NCI-H345 (cell line): Measurements from ENCODE around the gene CHCHD6.

Experiments used
- DNase-seq: peaks from one replicate; lab custom pipeline; 2025; lab: John Stamatoyannopoulos, UW

CHCHD6 gene

GRCh38 chr3:126994661-126995245, 290.7 kb downstream of the CHCHD6 start:
- DNase-seq, result no peak

- DNase-seq, result no peak
Observed at GRCh38 chr3:126995254-126995780, 291.3 kb downstream of the CHCHD6 start.

DNA sequence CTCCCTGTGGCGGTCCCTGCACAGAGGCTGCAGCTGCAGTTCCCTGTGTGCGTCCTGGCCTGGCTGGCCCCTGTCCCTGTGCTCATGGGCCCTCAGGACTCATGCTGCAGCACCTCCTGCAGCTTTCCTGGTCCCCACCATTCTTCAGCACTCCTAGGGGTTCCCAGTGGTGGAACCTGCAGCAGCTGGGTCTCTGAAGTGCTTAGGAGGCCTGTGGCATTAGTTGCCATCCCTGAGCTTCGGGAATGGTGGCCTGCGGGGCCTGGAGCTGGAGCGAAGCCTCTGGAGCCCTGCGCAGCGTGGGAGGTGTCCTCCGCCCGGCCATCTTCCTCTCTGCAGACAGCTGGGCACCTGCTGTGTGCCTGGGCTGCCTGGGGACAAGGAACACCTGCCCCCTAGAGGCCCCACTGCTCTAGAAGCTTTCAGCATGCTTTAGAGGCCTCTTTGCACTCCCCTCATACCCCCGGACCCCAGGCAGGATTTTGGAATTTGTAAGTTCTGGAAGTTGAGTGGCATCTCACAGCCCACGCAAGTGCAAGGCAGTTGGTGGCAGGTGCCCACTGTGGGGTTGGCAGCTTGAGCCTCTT, 292.0 kb downstream of the CHCHD6 start:
- DNase-seq, result no peak

DNA sequence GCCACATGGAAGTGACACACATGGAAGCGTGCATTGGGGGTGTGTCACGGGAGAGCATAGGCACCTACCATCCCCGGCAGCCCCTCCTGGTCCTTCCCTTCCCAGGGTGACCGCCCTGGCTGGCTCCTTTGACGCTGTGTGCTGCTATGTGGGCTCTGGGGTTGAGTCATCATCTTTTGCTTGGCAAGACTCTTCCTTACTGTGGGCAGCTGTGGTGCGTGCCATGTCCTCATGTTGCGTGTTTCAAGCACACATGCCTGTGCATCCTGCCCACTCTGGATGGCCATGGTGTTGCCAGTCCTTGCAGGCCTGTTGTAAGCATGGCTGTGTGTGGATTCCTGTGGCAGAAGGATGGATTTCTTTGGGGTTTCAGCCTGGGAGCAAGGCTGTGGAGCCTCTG, 292.9 kb downstream of the CHCHD6 start:
- DNase-seq, result no peak

DNA sequence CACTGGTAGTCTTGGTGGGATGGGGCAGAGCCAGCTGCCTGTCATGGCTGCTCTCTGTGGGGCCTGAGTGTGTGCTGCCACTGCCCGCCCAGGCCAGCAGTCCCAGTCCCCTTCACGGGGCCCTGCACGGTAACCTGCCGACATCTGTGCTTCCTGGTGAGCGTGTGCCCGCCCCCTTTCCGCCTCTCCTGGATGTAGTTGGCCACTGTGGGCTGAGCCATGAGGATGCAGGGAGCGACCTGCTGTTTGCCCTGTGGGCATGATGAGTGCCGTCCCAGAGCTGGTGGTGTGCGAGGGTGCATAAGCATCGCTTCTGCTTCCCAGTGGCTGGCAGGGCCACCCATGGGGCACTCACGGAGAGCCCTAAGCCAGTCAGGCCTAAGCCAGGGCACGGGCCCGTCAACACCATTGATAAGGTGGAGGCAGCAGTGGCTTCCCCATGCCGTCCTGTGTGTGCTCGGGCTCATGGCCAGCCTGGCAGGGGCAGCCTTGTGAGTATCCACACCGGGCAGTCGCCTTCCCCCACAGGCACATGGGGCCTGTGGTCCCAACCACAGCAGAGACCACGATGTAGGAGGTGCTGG, 293.5 kb downstream of the CHCHD6 start:
- DNase-seq, result no peak

- no peak for DNase-seq
Observed at GRCh38 chr3:126998320-126998719, 294.3 kb downstream of the CHCHD6 start.

DNA sequence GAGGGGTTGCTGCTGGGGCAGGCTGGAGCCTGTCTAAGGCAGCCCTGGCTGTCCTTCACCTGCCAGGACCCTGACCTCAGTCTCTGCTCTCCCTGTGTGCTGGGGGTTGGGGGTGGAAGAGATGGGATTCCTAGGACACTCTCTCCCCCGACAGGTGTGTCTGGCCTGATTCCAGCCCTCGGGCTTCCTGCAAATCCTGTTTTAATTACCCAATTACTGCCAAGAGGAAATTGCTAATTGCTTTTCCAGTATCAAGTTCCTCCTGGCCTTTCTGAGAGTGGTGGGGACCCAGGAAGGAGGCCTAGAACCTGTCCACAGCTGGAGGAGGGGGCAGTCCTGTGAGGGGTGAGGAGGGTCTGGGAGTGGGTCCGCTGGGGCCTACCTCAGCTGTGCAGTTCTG, 294.7 kb downstream of the CHCHD6 start:
- DNase-seq, result no peak

DNA sequence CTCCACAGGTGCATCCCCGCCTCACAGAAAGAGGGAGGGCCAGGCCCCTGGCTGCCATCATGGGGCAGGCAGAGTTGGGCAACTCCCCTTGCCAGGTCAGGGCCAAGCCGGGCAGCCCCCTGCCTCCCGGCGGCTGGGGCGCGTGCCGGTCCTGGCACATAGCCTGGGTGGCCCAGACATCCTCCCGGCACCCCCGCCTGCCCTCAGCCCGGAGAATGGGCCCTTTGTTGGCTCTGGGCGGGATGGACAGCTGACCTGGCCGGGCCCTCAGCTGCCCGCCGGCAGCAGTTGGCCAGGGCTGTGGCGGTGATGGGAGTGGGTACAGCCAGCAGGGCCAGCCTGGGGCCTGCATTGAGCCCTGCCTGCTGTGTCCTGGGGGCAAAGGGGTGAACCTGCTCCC, 295.3 kb downstream of the CHCHD6 start:
- no peak for DNase-seq

DNA sequence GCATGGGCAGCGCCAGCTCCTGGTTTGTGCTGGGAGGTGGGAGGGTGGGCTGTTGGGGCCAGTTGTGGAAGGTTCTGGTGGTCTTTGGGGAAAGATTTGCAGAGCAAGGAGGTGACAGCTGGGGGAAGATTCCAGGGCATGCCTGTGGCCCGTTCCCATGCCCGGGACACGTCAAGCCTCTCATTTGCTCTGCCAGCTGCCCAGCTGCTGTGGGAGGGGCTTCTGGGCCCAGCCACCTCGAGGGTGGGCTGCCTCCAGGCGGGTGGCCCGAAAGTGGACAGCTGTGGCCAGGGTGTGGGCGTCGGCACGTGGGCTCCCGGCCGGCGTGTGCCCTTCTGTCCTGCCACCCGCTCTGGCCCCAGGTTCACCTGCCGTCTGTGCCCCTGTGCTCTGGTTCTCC, 296.1 kb downstream of the CHCHD6 start:
- no peak for DNase-seq

- DNase-seq, result no peak
Observed at GRCh38 chr3:127000761-127001160, 296.7 kb downstream of the CHCHD6 start.

- DNase-seq, result no peak
Observed at GRCh38 chr3:127001486-127002194, 297.6 kb downstream of the CHCHD6 start.

DNA sequence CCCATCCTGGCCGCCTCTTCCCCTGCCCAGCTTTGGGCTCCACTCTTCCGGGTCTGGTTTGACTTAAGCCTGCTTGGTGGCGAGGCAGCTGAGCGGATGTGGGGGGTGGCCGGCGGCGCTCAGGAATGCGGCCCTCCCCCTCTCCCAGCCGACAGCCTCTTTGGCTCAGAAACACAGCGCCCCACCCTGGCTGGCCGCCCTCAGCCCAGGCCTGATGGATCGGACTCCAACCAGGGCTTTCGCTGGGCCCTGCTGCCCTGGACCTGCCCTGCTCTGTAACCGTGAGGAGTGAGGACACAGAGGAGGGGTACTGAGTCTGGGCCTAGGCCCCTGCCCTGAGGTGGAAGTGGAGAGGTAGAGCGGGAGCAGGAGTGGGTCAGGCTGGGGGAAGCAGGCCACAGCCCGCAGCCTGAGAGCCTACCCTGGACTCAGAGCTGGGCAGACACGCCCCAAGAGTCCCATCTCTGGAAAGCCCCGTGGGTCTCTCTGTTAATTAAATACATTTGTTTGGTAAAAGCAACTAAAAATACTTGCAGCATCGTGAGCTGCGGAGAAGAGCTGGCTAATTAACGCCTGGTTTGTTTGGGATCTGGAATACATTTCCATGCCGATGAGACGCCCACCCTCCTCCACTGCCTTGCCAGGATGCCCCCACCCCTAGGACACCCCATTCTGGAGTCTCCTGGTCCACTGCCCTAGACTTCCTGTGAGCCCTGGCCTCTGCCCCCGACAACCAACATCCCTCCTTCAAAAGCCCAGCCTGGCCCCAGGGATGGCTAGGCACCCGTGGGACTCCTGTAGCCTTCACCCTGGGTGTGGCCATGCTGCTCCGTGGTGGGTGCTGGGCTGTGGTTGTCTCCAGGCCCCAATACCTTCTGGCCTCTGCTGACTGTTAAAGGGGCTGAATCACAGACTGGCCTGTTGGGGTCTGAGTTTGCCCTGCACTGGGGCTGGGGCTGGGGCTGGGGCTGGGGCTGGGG, 298.4 kb downstream of the CHCHD6 start:
- DNase-seq, result no peak

- DNase-seq, result no peak
Observed at GRCh38 chr3:127003175-127003555, 299.1 kb downstream of the CHCHD6 start.

DNA sequence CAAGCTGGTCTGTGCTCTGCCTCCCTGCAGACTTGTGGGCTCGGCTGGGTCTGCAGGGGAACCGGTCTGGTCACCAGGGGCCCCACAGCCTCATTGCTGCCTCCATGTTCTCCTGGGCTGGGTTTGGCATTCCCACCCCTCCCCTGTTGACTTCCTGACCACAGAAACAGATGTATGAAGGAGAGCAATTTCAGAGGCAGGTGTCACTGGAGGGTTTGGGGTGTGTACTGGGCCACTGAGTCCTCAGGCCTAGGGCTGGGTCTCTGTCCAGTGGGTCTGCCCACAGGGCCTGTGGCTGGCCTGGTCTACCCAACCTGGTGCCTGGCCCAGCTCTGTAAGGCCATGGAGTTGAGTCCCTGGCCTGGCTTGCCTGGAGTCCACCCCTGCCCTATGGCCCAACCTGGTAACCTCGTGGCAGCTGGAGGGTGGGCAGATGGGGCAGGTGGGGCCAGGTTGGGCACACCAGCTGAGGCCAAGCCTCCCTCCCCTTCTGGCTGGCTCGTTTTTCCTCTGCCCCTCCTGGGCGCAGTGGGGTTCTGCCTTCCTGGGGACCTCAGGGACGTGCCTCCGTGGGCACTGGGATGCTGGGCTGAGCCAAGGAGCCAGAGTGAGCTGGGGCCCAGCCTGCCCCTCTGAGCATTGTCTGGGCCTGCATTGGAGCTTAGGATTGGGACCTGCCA, 299.7 kb downstream of the CHCHD6 start:
- no peak for DNase-seq

DNA sequence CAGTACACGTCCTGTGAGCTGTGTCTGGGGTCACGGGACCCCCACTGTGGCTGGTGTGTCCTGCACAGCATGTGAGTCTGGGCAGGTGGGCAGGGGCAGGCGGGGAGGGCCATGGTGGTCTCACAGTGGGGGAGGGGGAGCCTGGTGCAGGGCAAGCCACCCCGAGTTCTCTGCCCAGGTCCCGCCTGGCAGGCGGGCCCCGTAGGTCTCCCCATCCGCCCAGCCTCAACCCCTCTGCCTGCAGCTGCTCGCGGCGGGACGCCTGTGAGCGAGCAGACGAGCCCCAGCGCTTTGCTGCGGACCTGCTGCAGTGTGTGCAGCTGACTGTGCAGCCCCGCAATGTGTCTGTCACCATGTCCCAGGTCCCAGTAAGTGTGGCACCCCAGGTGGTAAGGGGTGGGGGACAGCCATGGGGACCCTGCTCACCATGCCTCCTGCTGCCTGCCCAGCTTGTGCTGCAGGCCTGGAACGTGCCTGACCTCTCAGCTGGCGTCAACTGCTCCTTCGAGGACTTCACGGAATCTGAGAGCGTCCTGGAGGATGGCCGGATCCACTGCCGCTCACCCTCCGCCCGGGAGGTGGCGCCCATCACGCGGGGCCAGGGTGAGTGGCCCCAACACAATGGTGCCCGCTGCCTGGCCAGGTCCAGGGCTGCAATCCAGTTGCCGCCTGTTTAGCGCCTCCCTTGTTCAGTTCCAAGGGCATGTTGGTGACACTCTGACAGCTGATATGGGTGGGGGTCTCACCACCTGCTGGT, 300.8 kb downstream of the CHCHD6 start:
- no peak for DNase-seq

DNA sequence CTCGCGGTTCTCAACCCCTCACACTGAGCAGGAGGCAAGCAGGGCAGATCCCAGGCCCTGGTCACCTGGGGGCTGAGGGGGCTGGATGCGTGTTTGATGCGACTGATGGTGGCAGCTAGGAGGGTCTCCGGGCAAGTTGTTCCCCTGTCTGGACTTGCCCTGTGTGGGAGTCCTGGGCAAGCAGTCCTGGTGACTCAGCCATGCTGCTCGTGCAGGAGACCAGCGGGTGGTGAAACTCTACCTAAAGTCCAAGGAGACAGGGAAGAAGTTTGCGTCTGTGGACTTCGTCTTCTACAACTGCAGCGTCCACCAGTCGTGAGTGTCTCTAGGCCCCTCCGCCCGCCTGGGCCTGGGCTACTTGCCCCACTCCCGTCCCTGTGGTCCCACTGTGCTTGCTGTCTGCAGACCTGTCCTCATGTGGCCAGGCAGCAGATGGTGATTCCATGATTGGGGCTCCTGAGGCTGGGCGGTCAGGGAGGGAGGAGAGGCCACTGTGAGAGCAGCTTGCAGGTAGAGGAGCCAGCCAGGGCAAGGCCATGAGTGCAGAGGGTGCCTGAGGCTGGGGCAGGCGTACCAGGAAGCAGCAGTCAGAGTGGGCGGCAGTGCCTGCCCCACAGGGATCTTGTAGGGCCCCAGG, 301.9 kb downstream of the CHCHD6 start:
- no peak for DNase-seq

DNA sequence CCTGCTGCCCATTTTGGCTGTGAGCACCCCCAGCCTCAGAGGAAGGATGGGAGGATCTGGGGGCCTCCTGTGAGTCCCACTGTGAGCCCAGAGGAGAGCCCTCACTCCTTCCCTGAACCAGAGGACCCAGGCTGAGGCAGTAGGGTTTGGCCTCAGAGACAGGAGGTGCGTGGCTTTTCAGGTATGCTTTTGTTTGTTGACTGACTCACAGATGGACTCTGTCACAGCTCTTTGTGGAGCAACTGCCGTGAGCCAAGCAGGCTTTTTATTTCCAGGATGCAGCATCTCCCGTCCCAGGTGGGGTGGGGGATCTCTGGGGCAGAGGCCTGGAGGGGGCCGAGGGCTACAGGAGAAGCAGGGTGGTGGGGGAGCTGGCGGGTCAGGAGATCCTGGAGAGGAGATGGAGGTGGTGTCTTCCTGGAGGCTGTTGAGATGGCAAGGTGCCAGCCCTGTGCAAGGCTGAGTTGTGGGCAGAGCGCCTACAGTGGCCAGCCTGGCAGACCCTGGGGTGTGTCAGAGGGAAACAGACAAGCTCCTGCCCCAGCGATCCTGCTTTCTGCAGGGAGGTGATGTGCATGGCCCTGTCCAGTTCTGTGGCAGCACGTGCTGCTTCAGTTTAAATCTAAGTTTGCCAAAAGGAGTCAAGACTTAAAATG, 302.9 kb downstream of the CHCHD6 start:
- no peak for DNase-seq

DNA sequence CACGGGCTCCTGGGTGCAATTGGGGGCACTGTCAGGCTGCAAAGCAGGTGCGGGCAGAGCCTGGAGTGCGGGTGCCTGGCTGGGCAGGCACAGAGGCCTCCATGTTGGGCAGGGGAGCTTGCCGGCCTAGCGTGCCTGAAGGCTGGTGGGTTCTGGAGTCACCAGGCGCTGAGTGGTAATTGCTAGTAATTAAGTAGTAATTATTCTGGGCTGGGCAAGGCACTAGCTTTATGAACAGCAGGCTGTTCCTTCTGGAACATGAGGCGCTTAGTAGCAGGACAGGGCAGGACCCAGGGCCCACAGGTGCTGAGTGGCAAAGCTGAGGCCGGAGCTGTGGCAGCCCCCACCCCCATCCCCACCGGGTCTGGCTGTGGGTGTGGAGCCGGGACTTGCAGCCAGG, 304.2 kb downstream of the CHCHD6 start:
- no peak for DNase-seq

GRCh38 chr3:127009531-127009930, 305.5 kb downstream of the CHCHD6 start:
- no peak for DNase-seq
